Measurements from ENCODE around the gene MAGEF1. TPM values are rescaled to one million over a fixed set of nuclear protein-coding genes. Genes with fewer than 3 reads are reported as not detected.

The MAGEF1 gene
- total RNA-seq, 1 donor from 2014 or later, result 53.3 TPM

- peak; percentile 51 for DNase-seq
Measured at GRCh38 chr3:184725176-184725719, 13.4 kb upstream of the MAGEF1 start.

GRCh38 chr3:184724699-184725098, 12.8 kb upstream of the MAGEF1 start:
- no peak for DNase-seq

GRCh38 chr3:184719709-184720108, 7.8 kb upstream of the MAGEF1 start:
- no peak for DNase-seq

GRCh38 chr3:184718431-184718830, 6.6 kb upstream of the MAGEF1 start:
- DNase-seq, result no peak

GRCh38 chr3:184717399-184717983, 5.6 kb upstream of the MAGEF1 start:
- peak; percentile 53 for DNase-seq

GRCh38 chr3:184716622-184717398, 4.9 kb upstream of the MAGEF1 start:
- DNase-seq, result peak; percentile 83

GRCh38 chr3:184715943-184716621, 4.2 kb upstream of the MAGEF1 start:
- no peak for DNase-seq

GRCh38 chr3:184713521-184713920, 1.7 kb upstream of the MAGEF1 start:
- no peak for DNase-seq

GRCh38 chr3:184713040-184713355, 1.1 kb upstream of the MAGEF1 start:
- DNase-seq, result no peak

- no peak for DNase-seq
Measured at GRCh38 chr3:184712248-184713039, 580 bp upstream of the MAGEF1 start.

- no peak for DNase-seq
Measured at GRCh38 chr3:184710870-184711492, 883 bp downstream of the MAGEF1 start.

- no peak for DNase-seq
Measured at GRCh38 chr3:184703657-184704056, 8.2 kb downstream of the MAGEF1 start.

GRCh38 chr3:184700759-184701158, 11.1 kb downstream of the MAGEF1 start:
- DNase-seq, result no peak

GRCh38 chr3:184697845-184698244, 14.0 kb downstream of the MAGEF1 start:
- no peak for DNase-seq

GRCh38 chr3:184696697-184697096, 15.2 kb downstream of the MAGEF1 start:
- DNase-seq, result peak; percentile 85

GRCh38 chr3:184694716-184695115, 17.1 kb downstream of the MAGEF1 start:
- DNase-seq, result peak; percentile 50

GRCh38 chr3:184694133-184694665, 17.7 kb downstream of the MAGEF1 start:
- peak; percentile 48 for DNase-seq

- DNase-seq, result peak; percentile 88
Measured at GRCh38 chr3:184693011-184693975, 18.6 kb downstream of the MAGEF1 start.

GRCh38 chr3:184691397-184692231, 20.2 kb downstream of the MAGEF1 start:
- peak; percentile 96 for DNase-seq
